H1 (cell line): ENCODE measurements around the gene MS4A6A. TPM values are rescaled to one million over a fixed set of nuclear protein-coding genes. Genes with fewer than 3 reads are reported as not detected.

Experiments
- CTCF ChIA-PET: fragments of 300-600 bp; sonication (Branson Sonifier 250); formaldehyde crosslinking; loops from one replicate; lab custom pipeline; 2021; ENCODE audit not compliant: partially characterized antibody; lab: Charles Lee
- POLR2A ChIA-PET: fragments of 300-600 bp; sonication (Branson Sonifier 250); formaldehyde crosslinking; loops from one replicate; lab custom pipeline; 2021; ENCODE audit warnings: inconsistent platforms; ENCODE audit not compliant: partially characterized antibody; lab: Charles Lee
- DNase-seq, 2 experiments: peaks; one replicate each; pipeline versions ENCODE4 v3.0.0 to v3.0.0-alpha.2; 2010 to 2022; ENCODE audit warnings: low spot score in 2 of 2, low read depth in 1 of 2, mixed read lengths in 1 of 2
- FAIRE-seq: peaks from 2 replicates; lab custom pipeline; 2011; peaks lifted over from hg19 to GRCh38; lab: Jason Lieb, UNC
- H2AFZ ChIP-seq: 2 replicates; pipeline ENCODE4 v1.8.1; 2012; ENCODE audit warnings: low read length, inconsistent platforms
- H2AK5ac ChIP-seq: 2 replicates; pipeline ENCODE4 v1.6.1; 2013; ENCODE audit warnings: low read depth, low read length
- H2BK120ac ChIP-seq: replicated peaks from 2 replicates; pipeline ENCODE3; 2013; ENCODE audit warnings: low read depth, low read length, inconsistent platforms
- H2BK12ac ChIP-seq: 2 replicates; pipeline ENCODE4 v1.6.1; 2013; ENCODE audit warnings: low read depth, low read length
- H2BK15ac ChIP-seq: 2 replicates; pipeline ENCODE4 v1.6.1; 2013; ENCODE audit warnings: low read length
- H2BK20ac ChIP-seq: 2 replicates; pipeline ENCODE4 v1.6.1; 2013; ENCODE audit warnings: low read length
- H2BK5ac ChIP-seq: 2 replicates; pipeline ENCODE4 v1.6.1; 2013; ENCODE audit warnings: low read depth, low read length
- H3K14ac ChIP-seq: 2 replicates; pipeline ENCODE4 v1.6.1; 2013; ENCODE audit warnings: inconsistent platforms; ENCODE audit not compliant: insufficient read length
- H3K18ac ChIP-seq: 2 replicates; pipeline ENCODE4 v1.6.1; 2013; ENCODE audit warnings: low read length; ENCODE audit errors: extremely low read depth
- H3K23ac ChIP-seq: 2 replicates; pipeline ENCODE4 v1.6.1; 2013; ENCODE audit warnings: inconsistent platforms; ENCODE audit not compliant: insufficient read length
- H3K23me2 ChIP-seq: 2 replicates; pipeline ENCODE4 v1.6.1; 2013; ENCODE audit warnings: low read depth, low read length
- H3K27ac ChIP-seq: 2 replicates; pipeline ENCODE4 v1.6.1; 2011; ENCODE audit warnings: low read depth, low read length, inconsistent platforms
- H3K27me3 ChIP-seq, 4 experiments: replicated peaks in 1 of 4; 1 replicate in 1 of 4; 2 replicates in 3 of 4; pipeline versions ENCODE4 v1.6.1 to v1.8.1; 2011 to 2013; ENCODE audit warnings: low read length in 3 of 4, mild to moderate bottlenecking in 3 of 4, inconsistent platforms in 2 of 4, mixed read lengths in 2 of 4, moderate library complexity in 1 of 4; ENCODE audit not compliant: control insufficient read depth in 3 of 4, insufficient read depth in 3 of 4; ENCODE audit errors: extremely low read depth in 1 of 4
- H3K36me3 ChIP-seq, 4 experiments: 2 replicates each; pipeline versions ENCODE4 v1.6.1 to v1.8.1; 2011 to 2013; ENCODE audit warnings: mild to moderate bottlenecking in 4 of 4, low read length in 3 of 4, moderate library complexity in 2 of 4, control low read depth in 1 of 4, inconsistent platforms in 1 of 4; ENCODE audit not compliant: insufficient read depth in 4 of 4, control insufficient read depth in 2 of 4
- H3K4ac ChIP-seq: replicated peaks from 2 replicates; pipeline ENCODE3; 2013; ENCODE audit warnings: low read length, low read depth, mixed read lengths, inconsistent platforms; ENCODE audit not compliant: insufficient read length
- H3K4me1 ChIP-seq, 4 experiments: replicated peaks in 1 of 4; 1 replicate in 1 of 4; 2 replicates in 3 of 4; pipeline versions ENCODE4 v1.6.1 to v1.8.1; 2011 to 2013; ENCODE audit warnings: low read length in 3 of 4, inconsistent platforms in 2 of 4, mixed read lengths in 1 of 4; ENCODE audit not compliant: insufficient read depth in 4 of 4, control insufficient read depth in 3 of 4
- H3K4me2 ChIP-seq, 2 experiments: 2 replicates each; pipeline versions ENCODE4 v1.6.1 to v1.8.1; 2011 to 2013; ENCODE audit warnings: low read depth in 2 of 2, low read length in 2 of 2, control low read depth in 1 of 2, inconsistent platforms in 1 of 2, mild to moderate bottlenecking in 1 of 2; ENCODE audit not compliant: insufficient read depth in 1 of 2
- H3K4me3 ChIP-seq, 4 experiments: fragments of 200-600, 300-600 bp in 1 of 4; sonication (generic), shearing (Covaris generic), sonication (Bioruptor Twin) in 1 of 4; 2 replicates each; pipeline versions ENCODE4 v1.5.1 to v1.8.1; 2011 to 2016; ENCODE audit warnings: low read length in 4 of 4, low read depth in 3 of 4, control low read depth in 2 of 4, inconsistent platforms in 2 of 4, mild to moderate bottlenecking in 2 of 4, mixed read lengths in 1 of 4, moderate library complexity in 1 of 4; ENCODE audit not compliant: insufficient read depth in 2 of 4; ENCODE audit errors: extremely low read depth in 1 of 4
- H3K56ac ChIP-seq: replicated peaks from 2 replicates; pipeline ENCODE3; 2013; ENCODE audit warnings: low read depth, mild to moderate bottlenecking, mixed read lengths, low read length, inconsistent platforms; ENCODE audit not compliant: insufficient read length
- H3K79me1 ChIP-seq: 2 replicates; pipeline ENCODE4 v1.6.1; 2013; ENCODE audit warnings: low read depth, low read length, control low read depth
- H3K79me2 ChIP-seq, 2 experiments: 2 replicates each; pipeline versions ENCODE4 v1.6.1 to v1.8.1; 2012 to 2013; ENCODE audit warnings: low read length in 2 of 2, mild to moderate bottlenecking in 2 of 2, inconsistent platforms in 1 of 2; ENCODE audit not compliant: insufficient read depth in 2 of 2, control insufficient read depth in 1 of 2
- H3K9ac ChIP-seq, 4 experiments: replicated peaks in 1 of 4; 1 replicate in 1 of 4; 2 replicates in 3 of 4; pipeline versions ENCODE4 v1.6.1 to v1.8.1; 2011 to 2013; ENCODE audit warnings: low read depth in 3 of 4, low read length in 3 of 4, control low read depth in 2 of 4, mild to moderate bottlenecking in 2 of 4, moderate library complexity in 2 of 4, inconsistent platforms in 1 of 4; ENCODE audit errors: extremely low read depth in 1 of 4
- H3K9me3 ChIP-seq, 2 experiments: 2 replicates each; pipeline versions ENCODE4 v1.6.1 to v1.8.1; 2012 to 2013; ENCODE audit warnings: mild to moderate bottlenecking in 2 of 2, moderate library complexity in 2 of 2, control low read depth in 1 of 2, inconsistent platforms in 1 of 2, low read depth in 1 of 2, low read length in 1 of 2, mixed read lengths in 1 of 2; ENCODE audit not compliant: insufficient read depth in 2 of 2
- H4K20me1 ChIP-seq, 2 experiments: replicated peaks in 1 of 2; 2 replicates each; pipeline versions ENCODE3 to v1.8.1; 2011 to 2013; ENCODE audit warnings: inconsistent platforms in 2 of 2, low read length in 2 of 2, mild to moderate bottlenecking in 1 of 2; ENCODE audit not compliant: insufficient read depth in 2 of 2, control insufficient read depth in 1 of 2
- H4K5ac ChIP-seq: 2 replicates; pipeline ENCODE4 v1.6.1; 2013; ENCODE audit warnings: low read length, low read depth, mixed read lengths, inconsistent platforms; ENCODE audit not compliant: insufficient read length
- H4K8ac ChIP-seq: 2 replicates; pipeline ENCODE4 v1.8.0; 2013; ENCODE audit warnings: mild to moderate bottlenecking, moderate library complexity, low read length, inconsistent platforms; ENCODE audit not compliant: insufficient read depth; ENCODE audit errors: extremely low read depth
- H4K91ac ChIP-seq: replicated peaks from 2 replicates; pipeline ENCODE3; 2013; ENCODE audit warnings: low read length, mixed read lengths, inconsistent platforms; ENCODE audit not compliant: insufficient read length
- BCL11A ChIP-seq, 2 experiments: IDR thresholded peaks; one replicate each; pipeline ENCODE4 v1.6.1; 2011; ENCODE audit warnings: low read depth in 2 of 2, low read length in 2 of 2, mild to moderate bottlenecking in 2 of 2
- CBX8 ChIP-seq: fragments of 300-800, 300-1000 bp; sonication (generic); IDR thresholded peaks from 2 replicates; pipeline ENCODE4 v1.7.1; 2016; ENCODE audit warnings: low read depth, low read length, borderline replicate concordance
- CREB1 ChIP-seq: IDR thresholded peaks from 2 replicates; pipeline ENCODE4 v1.6.1; 2012; ENCODE audit warnings: inconsistent platforms
- EZH2 ChIP-seq: fragments of 200-600 bp; sonication (generic); IDR thresholded peaks from 2 replicates; pipeline ENCODE4 v1.7.1; 2012; ENCODE audit warnings: low read depth, mild to moderate bottlenecking, moderate library complexity, low read length, inconsistent platforms; ENCODE audit not compliant: severe bottlenecking
- GTF2F1 ChIP-seq: IDR thresholded peaks from 2 replicates; pipeline ENCODE4 v1.6.1; 2012; ENCODE audit warnings: low read depth, low read length, improper control_type of control experiment, borderline replicate concordance
- KDM1A ChIP-seq: fragments of 200-600, 300-600 bp; sonication (generic); IDR thresholded peaks from 2 replicates; pipeline ENCODE4 v1.7.1; 2016; ENCODE audit warnings: mild to moderate bottlenecking, low read length, borderline replicate concordance
- POLR2AphosphoS5 ChIP-seq: IDR thresholded peaks from 2 replicates; pipeline ENCODE4 v1.6.1; 2011; ENCODE audit warnings: low read depth, low read length
- POU5F1 ChIP-seq: IDR thresholded peaks from 2 replicates; pipeline ENCODE4 v1.6.1; 2011; ENCODE audit warnings: low read depth, mild to moderate bottlenecking, low read length, moderate library complexity
- RBBP5 ChIP-seq: IDR thresholded peaks from 2 replicates; pipeline ENCODE4 v1.7.1; 2012; ENCODE audit warnings: low read depth, mild to moderate bottlenecking, inconsistent platforms, low read length, moderate library complexity, borderline replicate concordance
- SP1 ChIP-seq: IDR thresholded peaks from 2 replicates; pipeline ENCODE4 v1.6.1; 2011; ENCODE audit warnings: low read depth, low read length
- TBP ChIP-seq: IDR thresholded peaks from 2 replicates; pipeline ENCODE4 v1.6.1; 2011; ENCODE audit warnings: low read depth, low read length, improper control_type of control experiment
- TEAD4 ChIP-seq: IDR thresholded peaks from 2 replicates; pipeline ENCODE4 v1.6.1; 2012; ENCODE audit warnings: low read depth, low read length, inconsistent platforms, mixed read lengths
- WGBS, 2 experiments: shearing (Covaris generic) in 1 of 2; methylation state at CpG; one replicate each; pipeline versions ENCODE4 v1.1.6 to v1.1.7; 2013 to 2015; ENCODE audit warnings: low lambda C conversion rate in 2 of 2, mixed read lengths in 2 of 2, inconsistent platforms in 1 of 2, low coverage in 1 of 2, missing lambda C conversion rate in 1 of 2; ENCODE audit not compliant: insufficient replicate concordance in 2 of 2, insufficient coverage in 1 of 2, insufficient read length in 1 of 2; ENCODE audit errors: extremely low coverage in 1 of 2, missing lambda C conversion rate in 1 of 2; 5-methylcytosine and 5-hydroxymethylcytosine counted together
- polyA plus RNA-seq, 7 experiments: library from polyadenylated mRNA; depleted of rRNA in 3 of 7; stranded (reverse) in 5 of 7; unstranded in 2 of 7; fragments of >200 nt in 5 of 7; fragments of 200-250 nt in 2 of 7; gene quantifications; 1 replicate in 5 of 7; 2 replicates in 1 of 7; 4 replicates in 1 of 7; pipeline versions ENCODE4 v1.2.1 to v1.2.3, GENCODE V29; 2011 to 2013; ENCODE audit warnings: missing spikeins in 2 of 7, mixed read lengths in 2 of 7
- total RNA-seq: library from RNA; stranded (reverse); fragmentation: NEBNext Ultra II Directional; extraction: Animal tissue kit (Norgen Biotek cat#: 25700); gene quantifications from 2 replicates; pipeline ENCODE4 v1.2.1, GENCODE V29; 2021

Gene MS4A6A
- total and polyA plus RNA-seq, 2 of the 8 experiments (the other 6 are each of a cell fraction or from before 2014, with no cell fraction given): not detected

DNA sequence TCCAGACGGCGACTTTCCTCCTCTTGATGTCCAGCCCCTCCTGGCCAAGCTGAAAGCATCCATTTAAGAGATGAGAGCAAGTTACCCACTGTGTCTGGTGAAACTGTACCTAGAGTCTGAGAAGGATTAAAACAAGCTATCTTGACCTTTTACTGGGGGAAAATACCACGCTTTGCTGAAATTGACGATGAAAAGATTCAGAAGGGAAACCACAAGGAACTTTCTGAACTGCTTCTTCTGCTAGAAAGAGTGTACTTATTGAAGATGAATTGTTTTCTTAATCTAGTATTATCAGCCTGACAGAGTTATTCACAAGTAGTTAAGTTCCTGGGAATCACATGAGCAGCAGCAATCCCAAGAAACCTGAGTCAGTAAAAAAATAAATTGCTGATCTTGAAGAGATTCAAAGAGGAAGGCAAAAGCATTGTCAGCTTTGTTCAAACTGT, 13.1 kb upstream of the MS4A6A start:
- CTCF ChIA-PET: interaction anchor here (0.9 to 1.7 kb wide), 5 partner anchors 12 to 373 kb away, joined by 3 to 5 read pairs (median 4); partner anchors contain the start of gene OOSP4A
- H3K4me2 ChIP-seq: no peak overlapping the region
- no peak for FAIRE-seq

More for the DNA sequence above, 13.1 kb upstream of the MS4A6A start:
- Histone ChIP-seq H2BK15ac (no peak overlapping the region), H4K91ac (no peak overlapping the region), H2BK5ac (no peak overlapping the region), H2BK20ac (no peak overlapping the region), H3K9ac (no peak overlapping the region), H4K8ac (no peak overlapping the region), H3K27me3 (no peaks in the 10 kb centered on the region), H3K23me2 (no peaks in the 10 kb centered on the region), H2BK120ac (no peak overlapping the region), H3K27ac (no peak overlapping the region), H3K4me3 (no peak overlapping the region), H2AFZ (peak overlapping the region; percentile 81; the same call in 1 of the 2 replicates), H3K4me1 (no peaks in the 10 kb centered on the region; a peak in 1 of 7 replicates), H3K79me2 (no peaks in the 10 kb centered on the region), H2AK5ac (no peak overlapping the region), H3K56ac (no peak overlapping the region), H3K23ac (no peak overlapping the region), H3K9me3 (no peaks in the 10 kb centered on the region), H4K20me1 (no peaks in the 10 kb centered on the region), H2BK12ac (no peak overlapping the region), H4K5ac (no peak overlapping the region), H3K36me3 (no peaks in the 10 kb centered on the region), H3K4ac (no peak overlapping the region), H3K18ac (no peak overlapping the region), H3K14ac (no peak overlapping the region), H3K79me1 (no peaks in the 10 kb centered on the region)
- no peak for TF ChIP-seq TEAD4
- no peak for TF ChIP-seq POU5F1
- no peak for TF ChIP-seq CREB1
- TF ChIP-seq RBBP5: no peak
- no peak for TF ChIP-seq EZH2
- no peak for TF ChIP-seq POLR2AphosphoS5
- no peak for TF ChIP-seq BCL11A (IDR thresholded peaks at IDR 0.05; ENCODE audit: low read depth in 2 of 2, low read length in 2 of 2)
- no peak for TF ChIP-seq CBX8
- TF ChIP-seq TBP: no peak
- TF ChIP-seq KDM1A: no peak
- no peak for TF ChIP-seq SP1
- TF ChIP-seq GTF2F1: no peak
- DNase-seq: no peak
- POLR2A ChIA-PET: no interaction called here
- 93% methylated on average over 4 of the region's 4 CpGs; no CpG with 5 or more reads in 1 of the 2 experiments for WGBS, 2 experiments
